GM03348 (cell line): Measurements from ENCODE around the gene PCNT.
A peak's percentile ranks its signal among the peaks of the same experiment; 100 is the strongest.
"Not testable (repeated sequence)": the region's sequence is repeated elsewhere in the genome, so short reads cannot be mapped to it uniquely, and the experiment has no call there.

ENCODE experiments used
- DNase-seq: peaks from one replicate; pipeline ENCODE4 v3.0.0; 2012; ENCODE audit warnings: low spot score

Gene PCNT

GRCh38 chr21:46454634-46455390 is 130.9 kb downstream of the PCNT start:
- DNase-seq = no peak

GRCh38 chr21:46455575-46456385 is 131.8 kb downstream of the PCNT start:
- peak; percentile 56 for DNase-seq

- DNase-seq = no peak
Observed at GRCh38 chr21:46456750-46457149, 132.8 kb downstream of the PCNT start.

- DNase-seq = peak; percentile 38
Observed at GRCh38 chr21:46457801-46458314, 133.9 kb downstream of the PCNT start.

GRCh38 chr21:46458315-46459023 is 134.5 kb downstream of the PCNT start, which contains the start of gene DIP2A:
Gene DIP2A, plus strand, starts transcription at chr21:46458891. Its CDS starts 241 bp downstream, at chr21:46459132.
- peak; percentile 100 for DNase-seq

- no peak for DNase-seq
Observed at GRCh38 chr21:46459024-46459355, 135.0 kb downstream of the PCNT start.

- DNase-seq = peak; percentile 62
Observed at GRCh38 chr21:46459356-46460112, 135.6 kb downstream of the PCNT start.

GRCh38 chr21:46461909-46462308 is 138.0 kb downstream of the PCNT start:
- DNase-seq = no peak

- not testable (repeated sequence) for DNase-seq
Observed at GRCh38 chr21:46465153-46465552, 141.2 kb downstream of the PCNT start.

GRCh38 chr21:46465651-46466050 is 141.7 kb downstream of the PCNT start:
- DNase-seq = no peak

- DNase-seq = no peak
Observed at GRCh38 chr21:46468108-46468774, 144.3 kb downstream of the PCNT start.

GRCh38 chr21:46469275-46469674 is 145.3 kb downstream of the PCNT start:
- DNase-seq = no peak

GRCh38 chr21:46471514-46471913 is 147.6 kb downstream of the PCNT start:
- DNase-seq = no peak

- no peak for DNase-seq
Observed at GRCh38 chr21:46472246-46472645, 148.3 kb downstream of the PCNT start.

GRCh38 chr21:46474382-46474781 is 150.4 kb downstream of the PCNT start:
- DNase-seq = no peak

- DNase-seq = no peak
Observed at GRCh38 chr21:46475296-46475695, 151.3 kb downstream of the PCNT start.

GRCh38 chr21:46477765-46478164 is 153.8 kb downstream of the PCNT start:
- no peak for DNase-seq

- DNase-seq = no peak
Observed at GRCh38 chr21:46478910-46479309, 155.0 kb downstream of the PCNT start.

- no peak for DNase-seq
Observed at GRCh38 chr21:46480466-46480865, 156.5 kb downstream of the PCNT start.

GRCh38 chr21:46482225-46482845 is 158.4 kb downstream of the PCNT start:
- DNase-seq = no peak

- no peak for DNase-seq
Observed at GRCh38 chr21:46482846-46483231, 158.9 kb downstream of the PCNT start.
